GM23338 (cell line): ENCODE measurements around the gene SLCO4C1. TPM values are rescaled to one million over a fixed set of nuclear protein-coding genes. Genes with fewer than 3 reads are reported as not detected.

Experiments
- ATAC-seq: fragments of 200-7000 bp; cut with Tn5 transposase; 3 replicates; pipeline ENCODE4 v1.9.1; 2020
- DNase-seq: peaks from one replicate; pipeline ENCODE4 v3.0.0-alpha.2; 2015; ENCODE audit warnings: low spot score
- H2AFZ ChIP-seq: fragments of 200-600 bp; sonication (generic); 2 replicates; pipeline ENCODE4 v1.8.0; 2016; ENCODE audit warnings: antibody characterized with exemption, mild to moderate bottlenecking, moderate library complexity
- H3F3A ChIP-seq: fragments of 200-600 bp; sonication (generic); replicated peaks from 2 replicates; pipeline ENCODE4 v1.8.0; 2017; ENCODE audit warnings: antibody characterized with exemption, mixed run types, low read depth
- H3K27ac ChIP-seq: fragments of 200-600 bp; sonication (generic); 2 replicates; pipeline ENCODE4 v1.6.1; 2016; ENCODE audit warnings: low read depth
- H3K27me3 ChIP-seq: fragments of 200-600 bp; sonication (generic); 2 replicates; pipeline ENCODE4 v1.8.0; 2016; ENCODE audit warnings: mild to moderate bottlenecking, mixed run types, moderate library complexity; ENCODE audit not compliant: insufficient read depth
- H3K36me3 ChIP-seq: fragments of 200-600 bp; sonication (generic); 2 replicates; pipeline ENCODE4 v1.8.0; 2016; ENCODE audit warnings: mild to moderate bottlenecking; ENCODE audit not compliant: insufficient read depth
- H3K4me1 ChIP-seq: fragments of 200-600 bp; sonication (generic); 2 replicates; pipeline ENCODE4 v1.8.0; 2016; ENCODE audit warnings: mild to moderate bottlenecking, moderate library complexity; ENCODE audit not compliant: insufficient read depth
- H3K4me2 ChIP-seq: fragments of 200-600 bp; sonication (generic); 2 replicates; pipeline ENCODE4 v1.7.1; 2017; ENCODE audit warnings: mixed run types
- H3K4me3 ChIP-seq: fragments of 200-600 bp; sonication (generic); 2 replicates; pipeline ENCODE4 v1.6.1; 2016; ENCODE audit warnings: mixed run types
- H3K79me2 ChIP-seq: fragments of 200-600 bp; sonication (generic); replicated peaks from 2 replicates; pipeline ENCODE4 v1.8.0; 2017; ENCODE audit warnings: mild to moderate bottlenecking; ENCODE audit not compliant: insufficient read depth
- H3K9me2 ChIP-seq: fragments of 200-600 bp; sonication (generic); 2 replicates; pipeline ENCODE4 v1.8.0; 2017; ENCODE audit not compliant: insufficient read depth
- H4K20me1 ChIP-seq: fragments of 200-600 bp; sonication (generic); replicated peaks from 2 replicates; pipeline ENCODE4 v1.8.0; 2017; ENCODE audit warnings: mild to moderate bottlenecking; ENCODE audit not compliant: insufficient read depth
- H3K27ac Mint-ChIP-seq: 2 replicates; pipeline ENCODE4 v1.8.0; 2020; ENCODE audit warnings: inconsistent platforms, mild to moderate bottlenecking, moderate library complexity, mixed read lengths
- H3K27me3 Mint-ChIP-seq: 3 replicates; pipeline ENCODE4 v1.8.0; 2022; ENCODE audit warnings: low read depth, mild to moderate bottlenecking, moderate library complexity, mixed read lengths, inconsistent platforms; ENCODE audit not compliant: insufficient read depth, poor library complexity
- H3K36me3 Mint-ChIP-seq: 3 replicates; pipeline ENCODE4 v1.8.0; 2021; ENCODE audit warnings: low read depth, mild to moderate bottlenecking, inconsistent platforms, moderate library complexity, mixed read lengths
- H3K4me1 Mint-ChIP-seq: 3 replicates; pipeline ENCODE4 v1.8.0; 2020; ENCODE audit warnings: mild to moderate bottlenecking, inconsistent platforms, mixed read lengths
- H3K4me3 Mint-ChIP-seq: 3 replicates; pipeline ENCODE4 v1.8.0; 2021; ENCODE audit warnings: moderate library complexity, mild to moderate bottlenecking, inconsistent platforms, mixed read lengths
- H3K9me3 Mint-ChIP-seq: 3 replicates; pipeline ENCODE4 v1.8.0; 2020; ENCODE audit warnings: moderate library complexity, mild to moderate bottlenecking, inconsistent platforms, mixed read lengths
- ETS1 ChIP-seq: IDR thresholded peaks from 2 replicates; pipeline ENCODE4 v1.6.1; 2016; ENCODE audit warnings: antibody characterized with exemption
- EZH2 ChIP-seq: fragments of 200-600 bp; sonication (generic); IDR thresholded peaks from one replicate; pipeline ENCODE4 v1.8.0; 2017; ENCODE audit warnings: antibody characterized with exemption, mild to moderate bottlenecking, low read depth; ENCODE audit not compliant: unreplicated experiment
- EZH2phosphoT487 ChIP-seq: fragments of 200-600 bp; sonication (generic); IDR thresholded peaks from one replicate; pipeline ENCODE4 v1.8.1; 2018; ENCODE audit warnings: antibody characterized with exemption; ENCODE audit not compliant: unreplicated experiment
- JUNB ChIP-seq: IDR thresholded peaks from one replicate; pipeline ENCODE4 v1.6.1; 2016; ENCODE audit warnings: antibody characterized with exemption; ENCODE audit not compliant: unreplicated experiment
- NANOG ChIP-seq: IDR thresholded peaks from 2 replicates; pipeline ENCODE4 v1.6.1; 2016; ENCODE audit warnings: antibody characterized with exemption, borderline replicate concordance
- POLR2AphosphoS5 ChIP-seq: IDR thresholded peaks from 2 replicates; pipeline ENCODE4 v1.6.1; 2016; ENCODE audit warnings: antibody characterized with exemption, low read depth
- STAT1 ChIP-seq: IDR thresholded peaks from one replicate; pipeline ENCODE4 v1.6.1; 2016; ENCODE audit warnings: antibody characterized with exemption; ENCODE audit not compliant: unreplicated experiment
- ZNF114 ChIP-seq: fragments of 250-450 bp; sonication (Bioruptor Pico); IDR thresholded peaks from 2 replicates; pipeline ENCODE4 v1.5.0; 2020; ENCODE audit warnings: mild to moderate bottlenecking, moderate library complexity
- ZNF331 ChIP-seq: fragments of 250-450 bp; sonication (Bioruptor Pico); IDR thresholded peaks from 2 replicates; pipeline ENCODE4 v1.5.0; 2020; ENCODE audit warnings: low read depth, mild to moderate bottlenecking, moderate library complexity
- polyA plus RNA-seq: library from polyadenylated mRNA; unstranded; fragments of >200 nt; fragmentation: Nextera tagmentation; extraction: Ambion mirVana; gene quantifications from 2 replicates; pipeline ENCODE4 v1.2.1, GENCODE V29; 2016
- total RNA-seq: library from RNA; depleted of rRNA; stranded (reverse); fragments of >200 nt; shearing (Covaris generic); gene quantifications from 2 replicates; pipeline ENCODE4 v1.2.3, GENCODE V29; 2014
- TF ChIP-seq, protein P1 (sequence below), 2 experiments: fragments of 200-600 bp in 1 of 2; sonication (generic) in 1 of 2; conservative IDR thresholded peaks; 2 replicates each; pipeline versions ENCODE4 v1.5.1 to v1.6.1; 2016 to 2017; ENCODE audit warnings: antibody characterized with exemption in 2 of 2, low read depth in 2 of 2, mild to moderate bottlenecking in 2 of 2, moderate library complexity in 1 of 2

Gene SLCO4C1
- total and polyA plus RNA-seq, 2 experiments from 2014 or later: 2.4 to 6.7 TPM

- DNase-seq (no peak), ATAC-seq (no peak)
- H3K27me3 ChIP-seq: no peaks in the 10 kb centered on the region
- no peak overlapping the region for H3K27ac ChIP-seq
- no peaks in the 10 kb centered on the region for H3K9me2 ChIP-seq
- Mint-ChIP-seq H3K27me3 (no peaks in the 10 kb centered on the region), H3K27ac (no peak overlapping the region), H3K36me3 (no peaks in the 10 kb centered on the region), H3K4me1 (peaks cover 8% of the 10 kb centered on the region; the same call in 2 of the 3 replicates), H3K9me3 (no peaks in the 10 kb centered on the region), H3K4me3 (no peak overlapping the region)
- no peak overlapping the region for H3K4me2 ChIP-seq
- H2AFZ ChIP-seq: no peak overlapping the region
- no peaks in the 10 kb centered on the region for H3K79me2 ChIP-seq
- H3K4me3 ChIP-seq: no peak overlapping the region
- no peaks in the 10 kb centered on the region for H3K36me3 ChIP-seq
- no peaks in the 10 kb centered on the region for H4K20me1 ChIP-seq
- no peaks in the 10 kb centered on the region for H3K4me1 ChIP-seq
- H3F3A ChIP-seq: no peaks in the 10 kb centered on the region
- TF ChIP-seq NANOG (no peak), ZNF331 (CRISPR knock-in tag) (no peak)
Observed at GRCh38 chr5:102286476-102286875, 9.6 kb downstream of the SLCO4C1 start.

DNA sequence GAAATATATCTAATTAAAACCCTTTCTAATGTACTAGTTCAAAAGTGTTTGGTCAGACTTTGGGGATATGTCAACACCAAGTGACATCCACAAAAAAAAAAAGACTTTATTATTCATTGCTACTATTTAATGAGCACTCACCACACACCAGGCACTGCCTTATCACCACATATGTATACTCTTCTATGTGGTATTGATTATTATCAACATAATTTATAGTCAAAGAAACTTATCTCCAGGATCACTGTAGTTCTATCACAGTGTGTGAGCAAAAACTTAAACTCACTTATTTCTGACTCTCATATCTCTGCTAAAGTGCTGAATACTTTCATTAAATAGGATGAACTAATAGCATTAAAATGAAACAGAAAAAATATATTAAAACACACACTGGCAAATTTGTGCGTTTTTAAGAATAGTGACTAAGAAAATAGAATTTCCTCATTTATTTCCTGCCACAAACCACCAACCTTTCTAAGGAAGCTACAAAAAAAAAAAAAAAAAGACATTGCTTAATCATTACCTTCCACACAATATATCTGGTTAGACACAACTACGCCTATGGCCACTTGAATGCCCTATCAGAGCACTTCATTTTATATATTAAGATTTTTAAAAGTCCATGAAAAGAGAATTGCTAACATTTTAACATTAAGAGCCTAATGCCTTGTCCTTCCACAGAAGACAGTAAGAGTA, 12.8 kb downstream of the SLCO4C1 start:
- Histone ChIP-seq H3K79me2 (no peaks in the 10 kb centered on the region), H3K4me3 (no peak overlapping the region), H4K20me1 (no peaks in the 10 kb centered on the region), H3K4me2 (no peak overlapping the region), H2AFZ (no peak overlapping the region), H3K27me3 (no peaks in the 10 kb centered on the region), H3K9me2 (no peaks in the 10 kb centered on the region), H3K4me1 (no peaks in the 10 kb centered on the region), H3K27ac (no peak overlapping the region), H3F3A (no peaks in the 10 kb centered on the region), H3K36me3 (no peaks in the 10 kb centered on the region)
- Mint-ChIP-seq H3K4me1 (peaks cover 8% of the 10 kb centered on the region; the same call in 2 of the 3 replicates), H3K9me3 (no peaks in the 10 kb centered on the region), H3K4me3 (no peak overlapping the region), H3K27me3 (peaks cover 1% of the 10 kb centered on the region), H3K27ac (no peak overlapping the region), H3K36me3 (no peaks in the 10 kb centered on the region)
- ATAC-seq (no peak), DNase-seq (no peak)
- TF ChIP-seq JUNB (no peak), EZH2phosphoT487 (no peak), EZH2 (no peak), NANOG (no peak), POLR2AphosphoS5 (no peak), STAT1 (no peak), ZNF331 (CRISPR knock-in tag) (no peak)
- TF ChIP-seq, protein P1, sequence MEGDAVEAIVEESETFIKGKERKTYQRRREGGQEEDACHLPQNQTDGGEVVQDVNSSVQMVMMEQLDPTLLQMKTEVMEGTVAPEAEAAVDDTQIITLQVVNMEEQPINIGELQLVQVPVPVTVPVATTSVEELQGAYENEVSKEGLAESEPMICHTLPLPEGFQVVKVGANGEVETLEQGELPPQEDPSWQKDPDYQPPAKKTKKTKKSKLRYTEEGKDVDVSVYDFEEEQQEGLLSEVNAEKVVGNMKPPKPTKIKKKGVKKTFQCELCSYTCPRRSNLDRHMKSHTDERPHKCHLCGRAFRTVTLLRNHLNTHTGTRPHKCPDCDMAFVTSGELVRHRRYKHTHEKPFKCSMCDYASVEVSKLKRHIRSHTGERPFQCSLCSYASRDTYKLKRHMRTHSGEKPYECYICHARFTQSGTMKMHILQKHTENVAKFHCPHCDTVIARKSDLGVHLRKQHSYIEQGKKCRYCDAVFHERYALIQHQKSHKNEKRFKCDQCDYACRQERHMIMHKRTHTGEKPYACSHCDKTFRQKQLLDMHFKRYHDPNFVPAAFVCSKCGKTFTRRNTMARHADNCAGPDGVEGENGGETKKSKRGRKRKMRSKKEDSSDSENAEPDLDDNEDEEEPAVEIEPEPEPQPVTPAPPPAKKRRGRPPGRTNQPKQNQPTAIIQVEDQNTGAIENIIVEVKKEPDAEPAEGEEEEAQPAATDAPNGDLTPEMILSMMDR (conservative IDR thresholded peaks at IDR 0.05; ENCODE audit: low read depth in 2 of 2): no peak

GRCh38 chr5:102279711-102280110, 16.4 kb downstream of the SLCO4C1 start:
- Histone ChIP-seq H3K4me2 (no peak overlapping the region), H3K36me3 (no peaks in the 10 kb centered on the region), H3K9me2 (no peaks in the 10 kb centered on the region), H3F3A (no peaks in the 10 kb centered on the region), H3K27ac (no peak overlapping the region), H3K4me1 (0 out of 2 replicates have a peak, but pooled peaks cover 3% of the 10 kb centered on the region), H3K27me3 (no peaks in the 10 kb centered on the region), H3K79me2 (no peaks in the 10 kb centered on the region), H2AFZ (no peak overlapping the region), H3K4me3 (no peak overlapping the region), H4K20me1 (no peaks in the 10 kb centered on the region)
- peaks cover 1% of the 10 kb centered on the region for H3K27me3 Mint-ChIP-seq
- H3K36me3 Mint-ChIP-seq: no peaks in the 10 kb centered on the region
- ATAC-seq: no peak
- H3K4me3 Mint-ChIP-seq: no peak overlapping the region
- H3K9me3 Mint-ChIP-seq: no peaks in the 10 kb centered on the region
- no peak overlapping the region for H3K27ac Mint-ChIP-seq
- H3K4me1 Mint-ChIP-seq: peaks cover 4% of the 10 kb centered on the region; the same call in 1 of the 3 replicates
- no peak for DNase-seq
- TF ChIP-seq, protein P1 (conservative IDR thresholded peaks at IDR 0.05; ENCODE audit: low read depth in 2 of 2): no peak
- TF ChIP-seq ZNF114 (CRISPR knock-in tag) (no peak), ETS1 (no peak)
